OCI-M1 (cell line): Measurements from ENCODE around the gene CLEC4A.
A peak's percentile ranks its signal among the peaks of the same experiment; 100 is the strongest.
"Not testable (repeated sequence)": the region's sequence is repeated elsewhere in the genome, so short reads cannot be mapped to it uniquely, and the experiment has no call there.

Experiments used
- DNase-seq: peaks from one replicate; lab custom pipeline; 2025; lab: John Stamatoyannopoulos, UW

CLEC4A gene

GRCh38 chr12:8134398-8134930 is 11.0 kb downstream of the CLEC4A start:
- DNase-seq: not testable (repeated sequence)

- DNase-seq: not testable (repeated sequence)
Observed at GRCh38 chr12:8141647-8142046, 18.2 kb downstream of the CLEC4A start.

- peak; percentile 7 for DNase-seq
Observed at GRCh38 chr12:8143261-8143660, 19.8 kb downstream of the CLEC4A start.

- no peak for DNase-seq
Observed at GRCh38 chr12:8145754-8146441, 22.5 kb downstream of the CLEC4A start.

- no peak for DNase-seq
Observed at GRCh38 chr12:8146442-8146771, 23.0 kb downstream of the CLEC4A start.

GRCh38 chr12:8154526-8154925 is 31.1 kb downstream of the CLEC4A start:
- no peak for DNase-seq

GRCh38 chr12:8156416-8156815 is 33.0 kb downstream of the CLEC4A start:
- DNase-seq: no peak

- peak; percentile 92 for DNase-seq
Observed at GRCh38 chr12:8156845-8157244, 33.4 kb downstream of the CLEC4A start, which contains the start of gene ZNF705A. ZNF705A (plus strand) TSS chr12:8157015; CDS start chr12:8172626, 15,611 bp downstream.

- DNase-seq: peak; percentile 38
Observed at GRCh38 chr12:8157484-8158198, 34.2 kb downstream of the CLEC4A start.

GRCh38 chr12:8172911-8173310 is 49.5 kb downstream of the CLEC4A start:
- not testable (repeated sequence) for DNase-seq

- peak; percentile 66 for DNase-seq
Observed at GRCh38 chr12:8179989-8180585, 56.7 kb downstream of the CLEC4A start.

- not testable (repeated sequence) for DNase-seq
Observed at GRCh38 chr12:8181271-8181670, 57.9 kb downstream of the CLEC4A start.

- not testable (repeated sequence) for DNase-seq
Observed at GRCh38 chr12:8182923-8183322, 59.5 kb downstream of the CLEC4A start.

- DNase-seq: not testable (repeated sequence)
Observed at GRCh38 chr12:8183346-8183745, 59.9 kb downstream of the CLEC4A start.

- not testable (repeated sequence) for DNase-seq
Observed at GRCh38 chr12:8184206-8184605, 60.8 kb downstream of the CLEC4A start.

GRCh38 chr12:8188088-8188487 is 64.7 kb downstream of the CLEC4A start:
- not testable (repeated sequence) for DNase-seq
